ENCODE measurements around the gene RBMS1.

Gene RBMS1

DNA sequence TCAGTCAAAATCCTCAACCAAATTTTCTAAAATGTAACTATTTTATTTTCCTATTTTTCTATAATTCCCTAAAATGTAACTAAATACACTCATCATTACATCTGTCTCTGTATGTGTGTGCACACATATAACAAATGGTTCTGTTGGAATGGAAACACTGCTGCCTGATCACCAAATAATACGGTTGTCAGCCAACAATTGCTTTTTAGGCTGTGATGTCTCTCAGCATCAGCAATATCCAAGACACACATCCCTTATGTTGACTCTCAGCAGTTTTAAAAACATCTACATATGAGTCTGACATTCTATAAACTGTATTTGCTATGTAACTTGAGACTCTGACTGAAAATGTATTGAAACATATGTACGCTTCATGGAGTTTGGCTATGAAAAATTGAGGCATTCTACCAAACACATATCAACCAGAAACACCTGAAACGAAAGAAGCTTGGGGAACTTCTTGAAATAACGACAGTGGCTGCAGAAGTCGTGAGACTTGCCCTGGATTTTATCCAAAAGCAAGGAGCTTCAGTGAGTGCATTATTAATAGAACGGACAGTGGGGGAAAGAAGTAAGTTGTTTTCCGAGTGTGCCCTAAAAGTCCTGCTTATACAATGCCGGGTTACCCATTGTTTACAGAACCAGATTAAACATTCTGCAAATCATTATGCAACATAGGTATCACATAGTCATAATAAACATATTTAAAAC is 183.3 kb downstream of the RBMS1 start:
- no peak for DNase-seq (ENCODE audit: low read depth in 1 of 2, low spot score in 1 of 2)

DNA sequence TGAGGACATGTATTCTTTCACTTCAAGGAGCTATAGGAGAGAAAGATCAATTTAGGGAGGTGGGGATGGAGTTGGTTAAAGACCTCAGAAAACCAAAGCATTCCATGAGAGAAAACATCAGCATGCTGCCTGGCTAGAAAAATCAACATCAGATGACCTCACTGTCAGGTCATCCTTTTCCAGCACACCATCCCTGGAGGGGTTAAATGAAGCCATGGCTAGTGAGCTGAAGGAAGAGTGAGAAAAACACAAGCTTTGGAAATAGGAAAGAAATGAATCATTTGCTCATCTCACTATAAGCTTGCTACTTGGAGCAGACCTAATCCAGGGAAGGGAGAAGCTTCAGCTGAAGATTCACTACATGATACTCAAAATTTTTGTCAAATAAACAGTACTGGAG is 184.0 kb downstream of the RBMS1 start:
- DNase-seq (ENCODE audit: low read depth in 1 of 2, low spot score in 1 of 2), result no peak

DNA sequence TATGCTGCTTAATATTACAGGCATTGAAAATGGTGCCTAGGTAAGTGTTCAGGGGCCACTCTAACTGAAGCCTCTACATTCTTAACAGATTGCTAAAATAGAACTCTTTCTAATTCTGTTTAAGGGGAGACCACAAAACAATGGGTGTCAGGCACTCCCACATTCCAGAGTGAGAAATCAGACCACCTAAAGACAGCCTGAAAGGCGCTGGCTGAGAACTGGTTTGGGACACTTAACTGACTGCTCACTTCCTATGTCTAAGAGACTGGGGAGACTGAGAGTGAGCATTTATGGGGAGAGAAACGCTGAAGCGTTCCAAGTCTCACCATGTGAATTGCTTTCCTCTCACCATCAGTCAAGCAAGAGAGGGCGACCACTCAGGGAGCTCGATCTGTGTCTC is 184.7 kb downstream of the RBMS1 start:
- no peak for DNase-seq (ENCODE audit: low read depth in 1 of 2, low spot score in 1 of 2)

DNA sequence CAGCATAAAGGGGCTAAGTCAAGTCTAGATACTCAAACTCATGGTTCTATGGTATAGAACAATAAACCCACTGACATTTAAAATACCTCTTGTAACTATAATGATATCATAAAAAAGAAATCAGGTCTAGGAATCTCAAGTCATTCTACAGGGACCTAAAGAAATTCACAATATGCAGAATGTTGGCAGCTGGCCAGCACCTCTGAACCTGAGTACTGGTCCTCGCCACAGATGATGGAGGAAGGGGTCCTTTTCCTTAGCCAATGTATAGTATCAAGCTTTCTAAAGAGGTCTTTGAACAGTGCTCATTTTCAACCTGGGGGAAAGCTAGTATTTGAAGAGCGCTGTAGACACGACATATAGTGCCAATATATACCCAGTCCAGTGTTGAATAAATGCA is 185.1 kb downstream of the RBMS1 start:
- no peak for DNase-seq (ENCODE audit: low read depth in 1 of 2, low spot score in 1 of 2)

DNA sequence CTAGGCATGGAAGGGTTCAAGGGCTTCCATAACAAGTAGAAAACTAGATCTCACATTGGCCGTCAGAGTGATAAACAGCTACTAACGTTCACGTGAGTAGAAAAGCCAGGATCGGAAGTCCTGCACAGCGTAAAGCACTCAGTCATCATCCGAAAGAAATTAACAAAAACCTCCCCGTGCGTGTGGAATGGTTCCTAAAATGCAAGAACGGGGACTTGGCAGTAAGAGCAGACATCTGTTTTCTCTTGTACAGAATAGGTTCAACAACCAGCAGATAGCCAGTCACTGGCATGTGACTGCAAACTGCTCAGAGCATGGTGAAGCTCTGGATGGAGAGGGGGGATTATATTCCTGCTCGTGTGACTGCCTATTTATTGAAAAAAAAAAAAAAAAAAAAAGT is 186.6 kb downstream of the RBMS1 start:
- no peak for DNase-seq (ENCODE audit: low read depth in 1 of 2, low spot score in 1 of 2)

DNA sequence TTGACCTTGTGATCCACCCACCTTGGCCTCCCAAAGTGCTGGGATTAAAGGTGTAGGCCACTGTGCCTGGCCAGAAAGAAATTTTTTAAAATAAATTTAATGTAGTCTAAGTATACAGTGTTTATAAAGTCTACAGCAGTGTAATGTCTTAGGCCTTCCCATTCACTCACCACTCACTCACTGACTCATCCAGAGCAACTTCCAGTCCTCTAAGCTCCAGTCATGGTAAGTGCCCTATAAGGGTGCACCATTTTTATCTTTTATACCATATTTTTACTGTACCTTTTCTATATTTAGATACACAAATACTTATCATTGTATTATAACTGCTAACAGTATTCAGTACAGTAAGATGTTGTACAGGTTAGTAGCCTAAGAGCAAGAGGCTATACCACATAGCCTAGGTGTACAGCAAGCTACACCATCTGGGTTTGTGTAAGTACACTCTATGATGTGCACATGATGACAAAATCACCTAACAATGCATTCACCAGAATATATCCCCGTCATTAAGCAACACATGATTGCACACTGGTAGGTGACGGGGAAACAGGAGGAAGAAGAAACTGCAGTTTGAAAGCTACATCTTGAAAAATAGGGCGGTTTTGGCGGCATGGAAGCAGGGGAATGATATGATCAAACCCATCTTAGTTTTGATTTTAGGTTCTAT is 188.4 kb downstream of the RBMS1 start:
- DNase-seq (ENCODE audit: low read depth in 1 of 2, low spot score in 1 of 2), result no peak

DNA sequence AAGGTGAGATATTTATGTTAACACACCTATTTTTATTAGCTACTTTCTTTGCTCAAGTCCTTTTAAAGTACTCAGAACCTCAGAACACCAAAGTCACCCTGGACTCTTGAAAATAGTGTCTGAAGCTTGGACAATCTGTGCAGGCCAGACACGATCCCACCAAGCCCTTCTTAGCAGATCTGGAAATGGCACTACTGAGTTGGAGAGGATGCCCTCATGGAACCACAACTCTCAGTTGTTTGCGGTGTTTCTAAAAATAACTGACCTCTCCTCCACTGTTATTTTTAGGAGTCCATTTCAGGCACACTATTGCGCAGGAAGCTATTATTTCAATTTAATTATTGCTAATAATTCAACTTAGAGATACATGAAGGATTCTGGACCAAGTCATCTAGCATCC is 190.1 kb downstream of the RBMS1 start:
- no peak for DNase-seq (ENCODE audit: low read depth in 1 of 2, low spot score in 1 of 2)

DNA sequence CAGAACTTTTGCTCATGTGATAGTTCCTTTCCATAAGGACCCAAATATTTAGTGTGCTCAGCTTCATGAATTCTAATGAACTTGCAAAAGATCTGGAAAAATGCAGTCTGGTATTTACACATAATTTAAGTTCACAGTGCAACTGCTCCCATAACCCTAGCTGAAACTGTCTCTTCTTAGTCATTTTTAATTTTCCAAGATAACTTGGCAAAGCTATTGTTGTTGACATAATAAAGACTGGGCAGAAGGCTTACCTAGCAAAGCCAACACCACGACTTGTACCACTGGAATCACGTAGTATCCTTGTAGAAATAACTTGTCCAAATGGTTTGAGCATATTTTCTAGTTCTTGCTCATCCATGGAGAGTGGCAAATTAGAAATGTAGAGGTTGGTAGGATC is 190.5 kb downstream of the RBMS1 start:
- DNase-seq (ENCODE audit: low read depth in 1 of 2, low spot score in 1 of 2), result no peak

DNA sequence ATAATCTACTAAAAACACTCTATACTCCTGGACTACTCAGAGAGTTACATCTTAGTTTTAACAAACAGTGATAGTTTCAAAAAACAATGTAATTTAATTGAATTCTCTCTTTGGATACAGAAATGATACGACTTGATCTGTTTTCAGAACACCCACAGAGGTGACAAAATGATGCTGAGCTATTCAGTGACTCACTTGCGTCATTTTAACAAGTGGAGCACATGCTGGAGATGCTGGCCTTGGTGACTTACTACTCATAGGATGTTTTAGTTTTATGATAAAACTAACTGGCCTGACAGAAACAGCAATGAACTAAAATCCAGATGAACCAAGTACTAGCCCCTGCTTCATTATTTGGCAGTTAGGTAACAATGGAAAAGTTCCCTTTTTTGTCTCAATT is 192.2 kb downstream of the RBMS1 start:
- no peak for DNase-seq (ENCODE audit: low read depth in 1 of 2, low spot score in 1 of 2)

DNA sequence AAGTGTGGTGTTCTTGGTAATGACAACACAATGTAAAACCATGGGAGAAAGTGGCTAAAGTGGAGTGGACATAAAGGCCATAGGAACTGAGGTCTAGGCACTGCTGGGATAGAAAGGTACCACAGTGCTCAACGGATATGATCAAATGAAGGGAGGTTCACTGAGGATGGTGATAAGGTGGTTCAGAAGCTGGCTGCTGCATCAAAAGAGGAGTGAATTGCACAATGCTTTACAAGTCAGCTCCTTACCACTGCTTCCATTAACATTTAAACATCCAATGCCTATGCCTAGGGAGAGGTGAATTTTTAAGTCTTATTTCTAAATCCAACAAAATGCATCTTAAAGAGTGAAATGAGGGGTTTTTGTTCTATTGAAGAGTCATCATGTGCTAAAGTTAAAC is 193.4 kb downstream of the RBMS1 start:
- no peak for DNase-seq (ENCODE audit: low read depth in 1 of 2, low spot score in 1 of 2)

DNA sequence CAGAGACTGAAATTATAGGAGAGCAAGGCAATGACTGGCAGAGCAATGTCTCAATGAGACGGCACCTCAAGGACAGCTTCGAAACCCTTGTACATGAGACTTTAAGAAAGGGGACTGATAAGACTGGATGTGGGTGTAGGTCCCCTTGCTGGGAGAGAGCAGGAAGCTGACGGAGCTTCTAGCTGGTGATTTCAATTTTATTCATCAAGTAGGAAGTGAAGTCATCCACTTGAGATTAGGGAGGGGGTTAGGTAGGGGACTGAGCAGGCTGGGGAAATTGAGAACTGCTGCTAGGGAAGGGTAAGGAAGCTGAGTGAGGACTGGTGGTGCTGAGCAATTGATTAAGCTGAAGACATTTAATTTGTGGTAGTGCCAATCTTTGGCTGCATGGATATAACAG is 194.1 kb downstream of the RBMS1 start:
- no peak for DNase-seq (ENCODE audit: low read depth in 1 of 2, low spot score in 1 of 2)

DNA sequence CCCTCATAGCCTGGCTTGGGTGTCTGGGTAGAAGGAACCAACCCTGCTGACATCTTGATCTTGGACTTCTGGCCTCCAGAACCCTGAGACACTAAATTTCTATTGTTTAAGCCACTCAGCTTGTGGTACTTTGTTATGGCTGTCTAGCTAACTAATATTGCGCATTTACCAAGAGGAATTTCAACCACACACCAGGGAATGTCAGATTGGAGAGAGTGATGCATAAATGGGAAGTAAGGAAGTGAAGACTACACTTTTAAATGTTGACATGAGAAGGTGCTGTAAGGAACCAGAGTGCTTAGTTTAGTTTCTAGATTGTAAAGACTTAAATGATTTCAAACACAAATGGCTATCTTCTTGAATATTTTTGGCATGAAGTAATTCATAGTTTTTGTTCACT is 194.6 kb downstream of the RBMS1 start:
- no peak for DNase-seq (ENCODE audit: low read depth in 1 of 2, low spot score in 1 of 2)

DNA sequence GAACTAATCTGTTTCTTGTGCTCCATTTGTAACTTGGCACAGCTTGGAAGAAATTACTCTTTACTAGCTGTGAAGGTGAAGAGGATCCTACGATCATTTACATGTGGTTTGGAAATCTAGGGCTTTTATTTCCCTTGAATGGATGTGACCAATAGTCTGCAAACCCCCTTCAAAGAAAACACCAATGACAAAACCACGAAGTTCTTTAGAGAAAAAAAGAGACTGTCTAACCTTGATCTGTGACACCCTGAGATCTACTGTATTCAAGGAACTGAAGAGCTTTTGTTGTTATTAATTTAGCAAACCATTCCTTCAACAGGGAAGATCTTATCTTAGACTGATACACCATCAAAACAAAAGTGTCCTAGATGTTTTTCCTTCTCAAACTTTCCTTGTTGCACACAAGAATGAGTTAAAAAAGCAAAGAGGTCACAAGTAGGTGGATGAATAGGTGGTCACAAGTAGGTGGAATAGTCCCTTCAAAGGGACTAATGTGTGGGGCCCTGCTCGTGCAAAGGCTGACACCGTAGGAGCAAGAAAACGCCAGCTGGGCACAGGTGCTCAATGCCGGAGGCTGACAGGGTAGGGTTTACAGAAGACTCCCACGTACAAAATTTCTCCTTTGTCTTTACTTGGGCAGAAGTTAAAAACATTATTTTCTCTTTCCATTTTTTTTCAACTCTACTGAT is 197.9 kb downstream of the RBMS1 start:
- no peak for DNase-seq (ENCODE audit: low read depth in 1 of 2, low spot score in 1 of 2)

DNA sequence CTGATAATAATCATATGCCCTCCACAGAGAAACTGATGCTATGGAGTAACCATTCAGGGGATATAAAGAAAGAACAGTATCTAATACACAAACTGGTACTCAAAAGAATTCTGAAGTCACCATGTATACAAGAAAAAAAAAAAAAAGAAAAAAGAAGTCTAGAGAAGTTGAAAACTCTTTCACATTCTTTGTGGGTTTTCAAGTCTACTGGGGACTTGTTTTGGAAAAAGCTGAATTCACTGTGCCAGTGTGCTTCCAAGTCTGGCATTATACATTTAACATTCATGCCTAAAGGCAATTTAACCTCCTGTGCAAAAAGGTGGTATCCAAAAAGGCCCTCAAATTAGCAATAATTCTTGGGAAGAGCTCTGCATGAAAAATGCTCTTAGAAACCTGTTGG is 198.7 kb downstream of the RBMS1 start:
- no peak for DNase-seq (ENCODE audit: low read depth in 1 of 2, low spot score in 1 of 2)

DNA sequence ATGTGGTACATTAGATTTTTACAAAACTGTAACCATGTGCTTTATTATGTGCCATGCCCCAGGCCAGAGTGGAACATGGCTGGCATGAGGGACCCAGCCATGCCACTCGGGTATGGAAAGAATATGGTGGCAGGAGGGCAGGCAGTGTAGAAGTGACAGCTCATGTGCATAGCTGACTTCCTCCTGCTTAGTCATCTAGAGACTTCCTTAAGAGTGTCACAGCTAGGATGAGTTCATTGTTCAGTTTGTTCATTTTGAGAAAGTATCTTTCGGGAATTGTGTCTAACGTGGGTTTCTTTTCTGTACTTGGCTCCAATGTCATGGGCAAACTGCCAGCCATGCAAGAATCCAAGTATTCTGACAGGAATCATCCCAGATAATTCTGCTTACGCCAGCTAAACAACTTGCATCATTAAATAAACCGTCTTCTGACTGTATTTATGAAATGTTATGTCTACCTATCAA is 199.2 kb downstream of the RBMS1 start:
- no peak for DNase-seq (ENCODE audit: low read depth in 1 of 2, low spot score in 1 of 2)

DNA sequence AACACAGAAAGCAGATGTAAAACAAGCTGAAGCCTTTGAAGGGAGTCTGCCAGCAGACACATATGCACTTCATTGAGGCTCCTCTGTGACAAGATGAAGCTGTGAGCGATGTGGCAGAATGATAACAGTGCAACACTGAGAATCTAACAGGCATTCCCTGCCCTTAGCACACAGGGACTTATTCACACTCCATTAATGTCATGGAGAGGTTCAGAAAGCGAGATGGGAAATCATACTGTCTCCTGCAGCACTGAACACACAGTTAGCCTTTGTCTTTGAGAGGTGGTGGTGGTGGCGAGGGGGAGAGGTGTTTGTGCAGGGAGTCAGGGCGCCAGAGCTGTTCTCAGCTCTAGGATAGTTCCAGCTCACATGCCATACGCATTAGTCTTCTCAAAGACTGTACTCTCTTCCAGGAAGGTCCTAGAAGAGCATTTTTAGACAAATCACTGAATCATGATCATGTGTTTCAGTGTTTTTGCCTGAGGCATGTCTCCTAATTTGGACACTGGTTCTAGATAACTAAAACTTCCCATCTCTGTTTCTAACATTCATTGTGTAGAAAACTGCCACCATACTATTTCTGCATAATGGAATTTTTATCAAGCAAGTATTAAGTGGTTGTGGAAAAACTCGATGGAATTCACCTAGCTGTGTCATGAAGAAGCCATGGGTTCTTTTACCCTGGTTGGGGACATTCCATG is 200.1 kb downstream of the RBMS1 start:
- DNase-seq (ENCODE audit: low read depth in 1 of 2, low spot score in 1 of 2), result no peak

DNA sequence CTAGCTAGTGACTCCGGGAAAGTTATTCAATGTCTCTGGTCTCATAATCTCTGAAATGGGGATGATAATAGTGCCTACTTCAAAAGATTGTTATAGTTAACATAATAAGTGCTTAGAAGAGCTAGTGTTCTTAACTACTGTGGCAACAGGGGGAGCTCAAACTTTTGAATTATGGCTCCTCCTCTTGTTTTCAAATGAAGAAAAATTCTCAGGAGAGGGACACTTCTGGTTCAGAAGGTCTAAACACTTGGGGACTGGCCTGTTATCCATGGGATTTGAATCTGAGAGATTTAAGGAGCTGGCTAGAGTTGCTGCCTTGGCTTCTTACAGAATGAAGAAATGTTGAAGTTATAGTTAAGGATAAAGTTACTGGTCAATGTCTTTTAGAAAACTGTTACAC is 201.4 kb downstream of the RBMS1 start:
- no peak for DNase-seq (ENCODE audit: low read depth in 1 of 2, low spot score in 1 of 2)

DNA sequence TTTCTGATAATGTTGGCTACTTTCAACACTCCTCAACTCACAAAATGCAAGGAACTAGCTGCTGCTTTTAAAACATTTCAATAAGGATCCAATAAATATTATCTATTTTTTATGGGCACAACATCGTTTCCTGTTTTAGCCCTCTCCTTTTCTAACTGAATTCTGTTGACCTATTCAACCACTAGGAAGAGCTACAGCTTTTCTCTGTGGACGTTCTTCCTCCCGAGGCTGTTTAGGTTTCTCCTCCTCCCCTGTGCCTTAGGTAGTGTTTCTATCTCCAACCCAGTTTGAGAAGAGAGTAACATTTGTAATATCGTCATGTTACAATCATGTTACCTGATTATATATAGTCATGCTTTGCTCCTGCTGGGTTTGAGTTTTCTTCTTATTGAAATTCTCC is 202.2 kb downstream of the RBMS1 start:
- no peak for DNase-seq (ENCODE audit: low read depth in 1 of 2, low spot score in 1 of 2)

DNA sequence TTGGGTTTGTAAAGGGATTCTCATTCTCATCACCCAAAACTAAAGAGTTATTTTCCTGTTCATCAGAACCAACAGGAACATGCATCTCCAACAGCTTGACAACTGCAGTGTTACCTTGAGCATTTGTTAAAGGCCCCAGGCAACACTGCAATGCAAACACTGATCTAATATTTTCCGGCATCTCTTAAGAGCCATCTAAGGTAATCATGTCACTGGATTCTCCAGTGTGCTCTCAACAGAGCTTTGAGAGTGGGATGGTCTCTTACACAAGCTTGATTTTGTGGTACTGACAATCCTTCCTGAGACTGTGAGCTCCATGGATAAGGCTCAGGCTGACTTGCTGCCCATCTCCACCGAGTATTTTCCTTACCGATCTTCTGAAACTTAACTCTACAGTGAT is 203.0 kb downstream of the RBMS1 start:
- no peak for DNase-seq (ENCODE audit: low read depth in 1 of 2, low spot score in 1 of 2)

DNA sequence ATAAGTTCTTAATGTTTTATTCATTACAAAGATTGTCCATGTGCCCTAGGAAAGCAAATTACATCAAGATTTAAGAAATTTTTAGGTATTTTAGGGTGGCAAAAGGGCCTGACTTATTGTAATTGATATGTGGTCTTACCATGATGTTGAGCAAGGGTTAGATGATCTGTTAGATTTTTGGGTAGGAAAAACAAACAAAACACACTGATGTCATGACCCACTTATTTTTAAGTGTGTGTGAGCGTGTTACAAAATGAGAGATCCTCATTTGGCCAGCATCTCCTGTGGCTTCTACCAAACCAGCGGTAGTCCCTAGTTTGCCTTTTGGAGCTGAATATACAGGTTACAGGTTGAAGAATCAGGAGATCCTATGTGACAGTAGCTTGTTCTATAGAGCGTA is 203.8 kb downstream of the RBMS1 start:
- no peak for DNase-seq (ENCODE audit: low read depth in 1 of 2, low spot score in 1 of 2)

DNA sequence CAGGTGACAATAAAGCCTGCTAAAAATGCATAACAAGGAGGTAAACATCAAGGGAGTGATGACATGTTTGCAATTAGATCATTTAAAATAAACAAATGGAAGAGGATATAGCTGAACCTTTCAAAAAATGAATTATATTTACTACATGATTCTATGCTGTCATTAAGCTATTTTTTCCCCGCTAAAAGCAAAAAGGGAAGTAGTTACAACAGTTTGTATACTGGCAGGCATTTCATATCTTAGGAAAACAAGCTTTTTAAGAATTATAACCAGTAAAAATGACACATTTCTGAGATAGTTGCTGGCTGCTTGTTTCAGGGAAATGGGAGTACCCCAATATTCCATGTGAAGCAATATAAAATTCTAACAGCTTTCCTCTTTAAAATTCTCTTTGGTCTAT is 204.5 kb downstream of the RBMS1 start:
- DNase-seq (ENCODE audit: low read depth in 1 of 2, low spot score in 1 of 2), result no peak

DNA sequence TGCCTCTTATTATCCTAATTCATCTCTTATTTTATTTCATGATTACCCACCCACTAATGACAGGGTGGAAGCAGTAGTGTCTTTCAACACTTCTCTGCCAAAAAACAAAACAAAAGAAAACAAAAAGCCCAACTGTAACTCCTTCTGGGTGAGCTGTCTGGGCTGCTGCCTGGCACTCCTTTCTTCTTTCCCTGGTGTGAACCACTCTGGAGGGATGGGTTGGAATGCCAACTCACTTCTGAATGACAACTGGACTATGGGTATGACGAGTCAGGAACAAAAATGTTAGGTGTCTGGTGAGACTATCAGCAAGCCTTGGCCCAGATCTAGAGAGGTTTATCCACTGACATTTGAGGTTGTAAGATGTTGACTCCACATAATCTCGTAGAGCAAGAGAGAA is 205.3 kb downstream of the RBMS1 start:
- DNase-seq (ENCODE audit: low read depth in 1 of 2, low spot score in 1 of 2), result no peak

Measured in stimulated activated CD4-positive, alpha-beta T cell treated with anti-CD3 and anti-CD28 coated beads, Interleukin-15, amount 100 ng/mL, for 1 hour (primary cell).